ENCODE data around the gene C2orf68.
"Not testable (repeated sequence)": the region's sequence is repeated elsewhere in the genome, so short reads cannot be mapped to it uniquely, and the experiment has no call there.

The C2orf68 gene

GRCh38 chr2:85631316-85631715 is 19.4 kb upstream of the C2orf68 start:
- DNase-seq (ENCODE audit: low read depth in 4 of 4, low spot score in 1 of 4) = no peak

GRCh38 chr2:85628658-85629057 is 16.8 kb upstream of the C2orf68 start:
- no peak for DNase-seq (ENCODE audit: low read depth in 4 of 4, low spot score in 1 of 4)

- DNase-seq (ENCODE audit: low read depth in 4 of 4, low spot score in 1 of 4) = no peak
These were observed 12.1 kb upstream of the C2orf68 start for GRCh38 chr2:85623991-85624390.

GRCh38 chr2:85621338-85621737 is 9.5 kb upstream of the C2orf68 start:
- DNase-seq (ENCODE audit: low read depth in 4 of 4, low spot score in 1 of 4) = no peak

DNA sequence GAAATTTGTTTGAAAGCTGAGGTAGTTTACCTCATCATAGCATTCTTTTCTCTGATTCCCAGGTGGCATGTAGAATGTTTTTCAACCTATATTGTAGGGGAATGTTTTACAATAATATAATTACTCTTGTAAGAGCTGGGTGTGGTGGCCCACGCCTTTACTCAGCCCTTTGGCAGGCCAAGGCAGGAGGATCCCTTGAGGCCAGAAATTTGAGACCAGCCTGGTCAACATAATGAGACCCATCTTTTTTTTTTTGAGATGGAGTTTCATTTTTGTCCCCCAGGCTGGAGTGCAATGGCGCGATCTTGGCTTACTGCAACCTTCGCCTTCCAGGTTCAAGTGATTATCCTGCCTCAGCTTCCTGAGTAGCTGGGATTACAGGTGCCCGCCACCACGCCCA is 7.8 kb upstream of the C2orf68 start:
- no peak for DNase-seq (ENCODE audit: low read depth in 4 of 4, low spot score in 1 of 4)

- not testable (repeated sequence) for DNase-seq (ENCODE audit: low read depth in 4 of 4, low spot score in 1 of 4)
These were observed 5.9 kb upstream of the C2orf68 start for GRCh38 chr2:85617723-85618122.

GRCh38 chr2:85615413-85615728 is 3.5 kb upstream of the C2orf68 start:
- DNase-seq (ENCODE audit: low read depth in 4 of 4, low spot score in 1 of 4) = no peak

DNA sequence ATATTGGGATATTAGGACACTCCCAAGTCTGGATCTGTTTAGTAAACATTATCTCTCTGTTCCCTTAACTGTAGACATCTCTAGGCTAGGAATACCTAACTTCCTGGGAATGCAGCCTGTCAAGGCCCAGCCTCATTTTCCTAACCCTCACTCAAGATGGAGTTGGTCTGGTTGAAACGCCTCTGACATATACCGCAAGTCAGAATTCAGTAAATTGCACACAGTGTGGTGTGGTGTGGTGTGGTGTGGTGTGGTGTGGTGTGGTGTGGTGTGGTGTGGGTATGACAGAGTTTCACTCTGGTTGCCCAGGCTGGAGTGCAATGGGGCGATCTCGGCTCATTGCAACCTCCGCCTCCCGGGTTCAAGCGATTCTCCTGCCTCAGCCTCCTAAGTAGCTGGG is 2.9 kb upstream of the C2orf68 start:
- not testable (repeated sequence) for DNase-seq (ENCODE audit: low read depth in 4 of 4, low spot score in 1 of 4)

DNA sequence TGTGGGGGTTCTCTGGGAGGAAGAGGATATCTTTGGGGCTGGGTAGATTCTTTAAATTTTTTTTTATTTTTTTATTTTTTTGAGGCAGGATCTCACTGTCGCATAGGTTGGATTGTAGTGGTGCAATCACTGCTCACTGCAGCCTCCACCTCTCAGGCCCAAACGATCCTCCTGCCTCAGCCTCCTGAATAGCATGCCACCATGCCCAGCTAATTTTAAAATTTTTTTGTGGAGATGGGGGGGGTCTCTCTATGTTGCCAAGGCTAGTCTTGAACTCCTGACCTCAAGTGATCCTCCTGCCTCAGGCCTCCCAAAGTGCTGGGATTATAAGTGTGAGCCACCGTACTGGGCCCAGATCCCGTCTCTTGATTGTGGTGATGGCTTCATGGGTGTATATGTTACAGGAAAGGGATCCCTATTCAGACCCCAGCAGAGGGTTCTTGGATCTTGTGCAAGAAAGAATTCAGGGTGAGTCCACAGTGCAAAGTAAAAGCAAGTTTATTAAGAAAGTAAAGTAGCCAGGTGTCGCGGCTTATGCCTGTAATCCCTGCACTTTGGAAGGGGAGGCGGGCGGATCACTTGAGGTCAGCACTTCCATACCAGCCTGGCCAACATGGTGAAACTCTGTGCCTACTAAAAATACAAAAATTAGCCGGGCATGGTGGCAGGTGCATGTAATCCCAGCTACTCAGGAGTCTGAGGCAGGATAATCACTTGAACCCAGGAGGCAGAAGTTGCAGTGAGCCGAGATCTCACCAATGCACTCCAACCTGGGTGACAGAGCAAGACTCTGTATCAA is 2.0 kb upstream of the C2orf68 start:
- no peak for DNase-seq (ENCODE audit: low read depth in 4 of 4, low spot score in 1 of 4)

DNA sequence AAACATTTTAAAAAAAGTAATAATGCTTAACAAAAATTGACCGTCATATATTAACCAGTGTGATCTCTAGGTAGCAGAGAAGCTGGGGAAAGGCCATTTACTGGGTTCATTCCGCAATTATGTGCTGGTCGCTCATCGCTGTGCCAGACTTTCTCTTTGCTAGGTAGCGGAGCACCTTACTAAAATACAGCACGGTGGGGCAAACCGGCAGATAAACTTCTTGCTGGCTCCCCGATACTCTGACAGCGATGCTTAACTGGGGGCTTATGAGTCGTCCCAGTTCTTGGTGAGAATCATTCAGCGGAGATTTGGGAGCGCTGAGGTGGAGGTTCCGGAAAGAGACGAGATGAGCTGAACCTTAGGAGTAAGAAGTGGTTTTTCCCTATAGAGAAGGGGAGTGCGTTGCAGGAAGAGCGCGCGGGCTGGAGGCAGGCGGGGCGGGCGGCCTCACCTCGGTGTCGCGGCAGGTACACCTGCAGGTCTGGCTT is 605 bp downstream of the C2orf68 start:
- DNase-seq (ENCODE audit: low read depth in 4 of 4, low spot score in 1 of 4) = no peak

DNA sequence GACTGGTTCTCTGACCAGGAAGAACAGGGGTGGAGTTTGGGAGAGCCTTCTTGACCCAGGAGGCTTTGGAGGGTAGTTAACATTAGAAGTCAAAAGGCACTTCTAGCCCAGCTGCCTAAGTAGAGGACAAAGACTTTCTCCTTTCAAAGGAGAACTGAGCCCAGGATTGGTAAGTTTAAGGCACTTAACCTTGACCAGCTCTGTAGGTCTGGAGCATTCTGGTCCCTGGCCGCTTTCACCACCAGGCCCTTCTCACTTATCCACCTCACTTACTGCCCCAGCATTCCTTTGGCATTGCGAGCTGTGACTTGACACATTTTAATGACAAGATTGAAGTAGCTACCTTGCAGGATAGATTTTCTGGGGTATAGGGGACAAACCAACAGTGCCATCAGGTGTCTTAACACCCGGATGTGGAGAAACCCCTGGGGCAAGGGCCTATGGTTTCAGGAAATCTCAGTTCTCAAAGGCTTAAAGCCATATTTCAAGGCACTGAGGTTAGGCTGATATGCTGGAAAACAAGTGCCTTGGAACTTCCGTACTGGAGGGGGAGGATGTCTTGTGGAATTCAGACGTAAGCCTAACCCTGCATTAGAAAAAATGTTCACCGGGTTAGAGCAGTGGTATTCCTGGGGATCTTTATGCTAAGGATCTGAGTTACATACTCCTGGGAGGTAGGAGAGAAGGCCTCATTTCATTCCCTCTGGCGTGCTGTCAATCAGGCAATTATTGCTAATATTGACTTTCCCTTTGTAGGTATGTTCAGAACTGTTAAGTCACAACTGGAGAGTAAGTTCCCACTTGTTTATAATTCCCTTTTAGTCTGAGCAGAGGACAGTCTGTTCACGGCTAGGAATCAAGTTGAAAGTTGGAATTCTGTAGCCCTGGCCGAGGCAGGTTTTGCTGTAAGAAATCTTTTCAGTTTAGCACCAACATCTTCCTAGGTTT is 4.3 kb downstream of the C2orf68 start:
- no peak for DNase-seq (ENCODE audit: low read depth in 4 of 4, low spot score in 1 of 4)

DNA sequence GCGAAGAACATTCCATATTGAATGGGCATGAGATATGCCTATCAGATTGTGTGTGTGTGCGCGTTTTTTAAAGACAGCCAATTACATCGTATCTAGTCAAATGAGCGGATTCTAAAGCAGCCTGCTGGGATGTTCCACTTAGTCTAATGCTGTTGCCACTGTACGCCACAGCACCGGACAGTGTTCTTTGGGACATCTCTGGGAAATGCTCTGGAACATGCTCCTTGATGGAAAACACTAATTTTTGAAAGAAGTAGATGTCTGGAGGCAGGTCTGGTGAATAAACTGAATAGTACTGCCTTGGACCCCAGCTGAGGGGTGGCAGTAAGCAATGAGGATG is 5.8 kb downstream of the C2orf68 start:
- DNase-seq (ENCODE audit: low read depth in 4 of 4, low spot score in 1 of 4) = no peak

GRCh38 chr2:85605406-85606115 is 6.3 kb downstream of the C2orf68 start:
- no peak for DNase-seq (ENCODE audit: low read depth in 4 of 4, low spot score in 1 of 4)

DNA sequence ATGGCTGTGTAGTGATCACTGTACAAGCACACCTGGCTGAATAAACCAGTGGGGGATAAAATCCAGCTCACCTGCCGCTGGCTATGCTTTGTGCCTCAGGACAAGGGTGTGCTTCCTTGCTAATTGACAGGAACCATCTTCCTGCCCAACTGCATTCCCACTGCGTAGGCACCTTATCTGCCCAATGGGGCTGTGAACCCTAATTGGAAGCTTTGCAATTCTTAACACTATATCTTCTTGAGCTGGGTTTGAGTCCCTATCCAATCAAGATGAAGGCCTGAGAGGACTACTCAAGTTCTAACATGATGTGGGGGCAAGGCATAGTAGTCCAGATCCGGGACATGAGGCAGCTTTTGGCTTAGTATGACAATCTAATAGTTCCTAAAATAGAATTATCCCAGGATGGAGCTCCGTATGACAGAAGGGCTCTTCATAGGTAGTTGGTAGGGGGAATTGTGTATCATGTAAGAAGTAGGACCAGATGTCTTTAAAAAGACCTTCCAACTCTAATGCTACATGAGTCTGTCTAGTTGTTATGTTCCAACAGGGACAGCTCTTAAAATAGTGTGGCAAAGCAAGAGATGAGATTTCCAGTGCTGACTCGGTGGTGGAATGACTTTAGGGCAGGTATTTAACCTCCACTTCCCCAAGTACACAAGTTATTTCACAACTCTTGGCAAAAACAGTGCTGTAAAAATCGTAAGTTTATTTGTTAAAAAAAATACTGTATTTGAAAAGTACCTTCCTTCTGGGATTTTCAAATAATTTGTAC is 7.1 kb downstream of the C2orf68 start:
- DNase-seq (ENCODE audit: low read depth in 4 of 4, low spot score in 1 of 4) = no peak

- not testable (repeated sequence) for DNase-seq (ENCODE audit: low read depth in 4 of 4, low spot score in 1 of 4)
These were observed 7.8 kb downstream of the C2orf68 start for GRCh38 chr2:85604133-85604444.

DNA sequence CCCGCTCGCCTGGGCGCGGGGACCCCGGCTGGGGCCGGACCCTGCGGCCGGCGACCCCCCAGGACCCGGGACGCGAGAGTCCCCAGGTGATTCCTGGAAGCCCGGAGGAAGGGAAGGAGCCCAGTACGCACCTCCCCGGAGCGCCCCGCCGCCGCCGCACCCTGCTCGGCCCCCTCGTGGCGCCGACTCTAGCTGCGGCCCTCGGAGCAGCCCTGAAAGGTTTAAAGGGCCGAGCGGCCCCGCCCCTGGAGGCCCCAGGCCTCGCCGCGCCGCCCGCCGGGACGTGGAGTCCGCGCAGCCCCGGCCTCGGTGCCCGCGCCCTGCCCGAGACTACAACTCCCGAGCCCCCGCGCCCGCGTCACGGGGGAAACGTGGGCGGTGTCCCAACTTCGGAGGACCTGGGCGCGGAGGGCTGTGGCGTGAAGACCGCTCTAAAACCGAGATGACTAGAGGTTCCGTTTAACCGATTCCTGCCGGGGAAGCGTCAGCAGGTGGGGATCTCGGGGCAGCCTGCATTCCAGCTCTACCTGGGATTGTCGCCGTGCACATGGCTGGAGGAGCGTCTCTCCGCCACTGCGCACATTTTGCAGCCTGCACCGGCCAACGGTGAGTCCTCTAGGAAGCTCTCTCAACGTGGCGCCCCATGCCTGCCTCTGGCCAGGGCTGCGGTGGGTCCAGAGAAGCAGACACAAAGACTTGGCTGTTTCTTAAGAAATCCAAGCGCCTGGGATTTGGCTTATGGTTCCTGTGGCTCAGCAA is 9.2 kb downstream of the C2orf68 start, which contains the start of gene TMEM150A:
TMEM150A (minus strand) TSS at position 223 of the 759 bp plus-strand sequence. CDS start 750 bp downstream, outside the sequence.
- peak; percentile 71 to 88 (median 78) for DNase-seq (ENCODE audit: low read depth in 4 of 4, low spot score in 1 of 4)

DNA sequence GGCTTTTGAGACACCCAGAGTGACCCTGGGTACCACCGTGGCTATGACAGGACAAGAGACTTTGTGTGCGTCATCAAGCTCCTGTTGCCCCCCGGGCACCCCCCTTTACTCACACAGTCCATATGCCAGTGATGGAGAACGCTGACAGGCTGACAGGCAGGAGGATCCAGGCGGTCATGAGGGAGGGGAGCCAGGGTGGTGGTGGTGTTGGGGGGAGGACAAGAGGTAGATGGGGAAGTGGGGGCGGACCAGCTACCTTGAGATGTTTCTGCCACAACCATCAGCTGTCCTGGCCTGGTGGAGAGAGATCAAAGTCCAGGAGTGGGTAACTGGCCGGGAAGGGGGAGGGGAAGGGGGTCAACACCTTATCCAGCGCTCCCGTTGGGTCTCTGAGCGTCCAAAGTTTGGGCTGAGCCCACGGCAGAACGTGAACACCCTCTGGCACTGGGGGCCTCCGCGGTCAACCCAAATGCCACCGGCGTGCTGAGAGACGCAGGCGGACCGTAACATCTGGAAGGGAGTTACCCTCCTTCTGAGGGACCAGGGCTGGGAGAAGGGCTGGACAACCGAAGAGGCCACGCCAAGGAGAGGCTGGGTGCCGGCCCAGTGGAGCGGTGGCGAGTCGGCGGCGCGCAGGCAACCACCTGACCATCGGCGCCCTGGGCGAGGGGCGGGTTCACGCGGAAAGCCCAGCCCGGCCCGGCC is 9.9 kb downstream of the C2orf68 start:
- no peak for DNase-seq (ENCODE audit: low read depth in 4 of 4, low spot score in 1 of 4)

GRCh38 chr2:85600951-85601770 is 10.7 kb downstream of the C2orf68 start:
- no peak for DNase-seq (ENCODE audit: low read depth in 4 of 4, low spot score in 1 of 4)

GRCh38 chr2:85600235-85600575 is 11.7 kb downstream of the C2orf68 start:
- DNase-seq (ENCODE audit: low read depth in 4 of 4, low spot score in 1 of 4) = no peak

All from stimulated activated CD4-positive, alpha-beta T cell treated with anti-CD3 and anti-CD28 coated beads, Interleukin-1b, Interleukin-23, amount 100 ng/mL, for 24 hours (primary cell).